Heart left ventricle (tissue), 16 donors: ENCODE data around the gene SND1. TPM values are rescaled to one million over a fixed set of nuclear protein-coding genes. Genes with fewer than 3 reads are reported as not detected.

Source experiments
- ATAC-seq, 4 donors: fragments of 200-7000 bp; cut with Tn5 transposase; one replicate each; pipeline ENCODE4 v1.9.1; 2020 to 2022; ENCODE audit warnings: moderate library complexity in 4 of 4, mild to moderate bottlenecking in 3 of 4, moderate number of reproducible peaks in 1 of 4
- DNase-seq, 5 donors: peaks; one replicate each; pipeline ENCODE4 v3.0.0-alpha.2; 2020
- H3K27ac ChIP-seq, 12 donors: fragments of 200-600 bp; sonication (generic) in 4 of 12; one replicate each; pipeline versions ENCODE4 v1.5.0 to v1.8.0; 2016 to 2022; ENCODE audit warnings: mild to moderate bottlenecking in 2 of 12
- H3K27me3 ChIP-seq, 9 donors: fragments of 200-600 bp; sonication (generic) in 2 of 9; one replicate each; pipeline versions ENCODE4 v1.5.1 to v1.8.0; 2016 to 2022; ENCODE audit warnings: mild to moderate bottlenecking in 3 of 9
- H3K36me3 ChIP-seq, 9 donors: fragments of 200-600 bp; sonication (generic) in 2 of 9; one replicate each; pipeline versions ENCODE4 v1.5.0 to v1.8.0; 2018 to 2022; ENCODE audit warnings: mild to moderate bottlenecking in 2 of 9
- H3K4me1 ChIP-seq, 12 donors: fragments of 200-600 bp; sonication (generic) in 4 of 12; one replicate each; pipeline versions ENCODE4 v1.5.0 to v1.8.0; 2016 to 2022; ENCODE audit warnings: mild to moderate bottlenecking in 3 of 12
- H3K4me3 ChIP-seq, 12 donors: fragments of 200-600 bp; sonication (generic) in 4 of 12; one replicate each; pipeline versions ENCODE4 v1.5.0 to v1.8.0; 2017 to 2022; ENCODE audit warnings: mild to moderate bottlenecking in 9 of 12, moderate library complexity in 4 of 12
- H3K9me3 ChIP-seq, 12 donors: fragments of 200-600 bp; sonication (generic) in 4 of 12; one replicate each; pipeline versions ENCODE4 v1.5.0 to v1.8.0; 2016 to 2022; ENCODE audit warnings: mild to moderate bottlenecking in 1 of 12
- CTCF ChIP-seq, 12 donors: fragments of 200-600 bp; sonication (generic) in 4 of 12; IDR thresholded peaks; one replicate each; pipeline versions ENCODE4 v1.5.0 to v1.8.0; 2018 to 2022; ENCODE audit warnings: antibody characterized with exemption in 12 of 12, mild to moderate bottlenecking in 5 of 12
- POLR2A ChIP-seq, 2 donors: fragments of 450-650 bp; IDR thresholded peaks; one replicate each; pipeline ENCODE4 v1.6.1; 2017; ENCODE audit warnings: antibody characterized with exemption in 2 of 2, mild to moderate bottlenecking in 2 of 2, moderate library complexity in 2 of 2
- WGBS, 4 donors: extraction: QIAGEN DNeasy Blood & Tissue Kit in 2 of 4; methylation state at CpG; one replicate each; pipeline versions ENCODE4 v1.1.5 to v1.1.7; 2013 to 2018; 5-methylcytosine and 5-hydroxymethylcytosine counted together
- intact Hi-C, 10 donors: fragments of 100-400 bp; cut with DNase I; formaldehyde crosslinking; loops; one replicate each; pipeline versions ENCODE4 v1.11.1 to v1.14.2; 2022
- polyA plus RNA-seq, 2 donors: library from polyadenylated mRNA; stranded (reverse); fragments of 200-250 nt; gene quantifications; one replicate each; pipeline ENCODE4 v1.2.3, GENCODE V29; 2013
- total RNA-seq, 9 donors: library from RNA; depleted of rRNA in 2 of 9; stranded (reverse); fragments of >200 nt in 2 of 9; fragmentation: NEBNext Ultra II Directional in 3 of 9; extraction: Animal tissue kit (Norgen Biotek cat#: 25700) in 3 of 9; gene quantifications; one replicate each; pipeline versions ENCODE4 v1.1.0 to v1.2.4, GENCODE V29; 2016 to 2023
- donor health status: ischemic (EF 13 %, LVEDD 7.1; RV severe dilation, severe dysfunction).
- donor health status: healthy with polysubstance abuse.
- donor health status: DM: no; HTN: yes; CAD: no.
- donor health status: DM: no; HTN: no; CAD: no.
- donor health status: ischemic (EF 25% LVEDD 6.9; RV normal size, moderate dysfunction).
- donor health status: ischemic (EF 25% LVEDD 5.7; RV mildly dilated, moderate dysfunction).
- donor health status: healthy.
- donor health status: DM: yes; HTN: yes; CAD: no.
- donor health status: ischemic (EF 35%, LVEDD 5.7; RV mildly dilated, moderate dysfunction).
- donor health status: nonischemic (EF 11% LVEDD 7.7; RV severe dilation, severe dysfunction).
- donor health status: DM: yes; HTN: yes; CAD: no.
- donor health status: PGD.
- donor health status: ischemic (EF 29% LVEDD 5.4; RV normal size, mild dysfunction).
- donor health status: nonischemic (EF 23%, LVEDD 6.1; RV moderate dilation, normal function).

Gene SND1
- total and polyA plus RNA-seq, 11 donors: 45.6 to 115 (median 76.3) TPM

DNA sequence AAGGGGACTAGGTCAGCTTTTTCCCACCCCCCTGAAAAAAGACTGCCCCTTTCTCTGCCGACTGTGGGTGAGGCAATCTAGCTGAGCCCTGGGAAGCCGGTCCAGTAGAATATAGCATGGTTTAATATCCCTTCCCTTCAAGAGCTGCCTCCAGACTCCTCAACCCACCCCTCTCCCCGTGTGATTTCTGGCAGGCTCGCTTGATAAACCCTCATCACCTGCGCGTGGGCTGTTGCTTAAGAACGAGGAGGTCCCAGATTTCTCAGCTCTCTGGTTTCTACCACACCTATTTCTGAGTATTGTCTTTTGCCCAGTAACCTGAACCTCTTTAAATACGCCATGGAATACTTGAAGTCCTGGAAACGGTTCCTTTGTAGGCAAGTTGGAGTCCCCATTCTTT lies 381.3 kb downstream of the SND1 start:
- peak overlapping the region in 1 of 12 donors; percentile 61 for H3K4me3 ChIP-seq
- H3K4me1 ChIP-seq: peaks cover 0 to 37% (median 12%) of the 10 kb centered on the region in 12 donors
- ATAC-seq (no peak), DNase-seq (no peak)
- H3K9me3 ChIP-seq: no peaks in the 10 kb centered on the region
- no peak overlapping the region for H3K27ac ChIP-seq
- intact Hi-C loops: loop anchor here in 8 of 10 donors (5.0 to 10.0 kb wide), 8 partner anchors 91 to 328 kb away; no protein-coding TSS in a partner anchor
- TF ChIP-seq POLR2A (IDR thresholded peaks at IDR 0.05): no peak
- TF ChIP-seq CTCF (IDR thresholded peaks at IDR 0.05): no peak
- H3K36me3 ChIP-seq: peaks cover 0 to 6% (median 0%) of the 10 kb centered on the region in 9 donors
- no peaks in the 10 kb centered on the region for H3K27me3 ChIP-seq
- WGBS, 4 donors: 80 to 91% (median 86%) methylated on average over 9 of the region's 9 CpGs

DNA sequence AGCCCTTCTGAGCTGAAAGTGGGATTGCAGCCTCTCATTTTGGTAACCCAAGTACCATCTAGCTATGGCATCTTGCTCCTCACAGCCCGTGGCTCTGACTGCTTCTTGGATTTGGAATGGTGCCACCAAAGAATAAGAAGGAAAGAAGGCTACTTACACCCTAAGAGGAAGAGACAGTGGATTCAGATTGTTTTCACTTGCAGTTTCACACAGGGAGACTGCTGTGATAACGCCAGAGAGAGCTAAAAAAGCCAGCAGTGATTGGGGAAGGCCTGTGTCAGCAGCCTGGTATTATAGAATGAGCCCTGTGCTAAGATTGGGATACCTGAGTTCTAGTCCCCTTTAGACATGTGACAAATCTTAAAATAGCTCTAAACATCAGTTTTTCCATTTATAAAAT lies 382.8 kb downstream of the SND1 start:
- H3K27ac ChIP-seq: no peak overlapping the region
- no peaks in the 10 kb centered on the region for H3K9me3 ChIP-seq
- DNase-seq: no peak
- intact Hi-C loops: loop anchor here in 9 of 10 donors (5.0 to 10.0 kb wide), 10 partner anchors 93 to 330 kb away; no protein-coding TSS in a partner anchor
- 61 to 85% (median 69%) methylated on average over 2 of the region's 2 CpGs for WGBS, 4 donors
- TF ChIP-seq CTCF (IDR thresholded peaks at IDR 0.05) (no peak), POLR2A (IDR thresholded peaks at IDR 0.05) (no peak)
- H3K4me1 ChIP-seq: peaks cover 0 to 37% (median 12%) of the 10 kb centered on the region in 12 donors
- no peaks in the 10 kb centered on the region for H3K27me3 ChIP-seq
- no peak overlapping the region for H3K4me3 ChIP-seq
- ATAC-seq: no peak
- H3K36me3 ChIP-seq: no peaks in the 10 kb centered on the region

- DNase-seq (no peak), ATAC-seq (no peak)
- Histone ChIP-seq H3K4me3 (no peak overlapping the region), H3K4me1 (peaks cover 0 to 29% (median 6%) of the 10 kb centered on the region in 12 donors), H3K27ac (no peak overlapping the region), H3K9me3 (no peaks in the 10 kb centered on the region), H3K36me3 (no peaks in the 10 kb centered on the region), H3K27me3 (no peaks in the 10 kb centered on the region)
- intact Hi-C loops: loop anchor here in 7 of 10 donors (2.0 to 10.0 kb wide), 7 partner anchors 167 to 331 kb away; no protein-coding TSS in a partner anchor
- 75 to 87% (median 81%) methylated on average over 3 of the region's 3 CpGs for WGBS, 4 donors
- TF ChIP-seq CTCF (IDR thresholded peaks at IDR 0.05) (peak in 10 of 12 donors; percentile 13 to 41 (median 32)), POLR2A (IDR thresholded peaks at IDR 0.05) (no peak)
These were observed 383.7 kb downstream of the SND1 start for GRCh38 chr7:128035712-128036111.

DNA sequence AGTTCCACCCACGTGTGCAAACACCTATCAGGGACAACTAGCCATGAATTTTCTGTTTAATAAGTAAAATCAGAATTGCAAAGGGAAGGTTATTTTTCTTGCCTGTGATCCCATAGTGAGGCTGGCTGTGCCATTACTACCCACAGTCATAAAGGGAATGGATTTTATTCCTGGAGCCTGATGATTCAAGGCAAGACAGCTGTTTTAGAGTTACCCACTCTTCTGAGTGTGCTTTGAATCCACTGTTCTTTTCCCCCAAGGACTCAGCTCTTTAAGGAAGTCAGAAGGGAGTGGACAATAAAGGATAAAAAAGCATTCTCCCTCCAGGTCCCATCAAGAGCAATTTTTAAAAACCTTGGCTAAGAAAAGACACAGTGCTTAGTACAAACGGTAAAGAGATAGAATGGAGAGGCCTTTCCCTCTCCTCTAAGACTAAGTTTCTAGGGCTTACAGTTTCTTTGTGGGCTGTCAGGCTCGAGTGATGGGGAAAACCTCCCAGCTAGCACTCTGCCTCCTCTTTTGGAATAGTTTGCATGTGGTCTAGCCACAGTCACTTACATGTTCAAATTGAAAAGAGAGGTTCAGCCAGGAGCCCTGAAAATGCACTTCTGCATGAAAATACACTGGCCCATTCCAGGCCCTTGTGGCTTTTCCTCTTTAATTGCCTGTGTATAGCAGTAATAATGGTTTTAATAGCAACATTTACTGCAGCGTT lies 384.4 kb downstream of the SND1 start:
- no peaks in the 10 kb centered on the region for H3K27me3 ChIP-seq
- no peak for TF ChIP-seq CTCF (IDR thresholded peaks at IDR 0.05)
- no peak for TF ChIP-seq POLR2A (IDR thresholded peaks at IDR 0.05)
- ATAC-seq: no peak
- no peaks in the 10 kb centered on the region for H3K36me3 ChIP-seq
- peaks cover 0 to 23% (median 6%) of the 10 kb centered on the region in 12 donors for H3K4me1 ChIP-seq
- H3K9me3 ChIP-seq: no peaks in the 10 kb centered on the region
- H3K4me3 ChIP-seq: no peak overlapping the region
- no peak for DNase-seq
- H3K27ac ChIP-seq: no peak overlapping the region
- 83 to 90% (median 87%) methylated on average over 4 of the region's 4 CpGs for WGBS, 4 donors
- intact Hi-C loops: loop anchor here in 7 of 10 donors (2.0 to 10.0 kb wide), 7 partner anchors 166 to 332 kb away; no protein-coding TSS in a partner anchor
